Suprapubic skin (tissue), 4 donors: Measurements from ENCODE around the gene RCN2. TPM values are rescaled to one million over a fixed set of nuclear protein-coding genes. Genes with fewer than 3 reads are reported as not detected.

Experiments used
- DNase-seq, 2 donors: peaks; one replicate each; pipeline ENCODE4 v3.0.0-alpha.2; 2019; ENCODE audit warnings: low spot score in 2 of 2
- H3K27ac ChIP-seq: fragments of 200-600 bp; sonication (generic); one replicate; pipeline ENCODE4 v1.5.1; 2019
- H3K27me3 ChIP-seq: fragments of 200-600 bp; sonication (generic); one replicate; pipeline ENCODE4 v1.5.1; 2019
- H3K36me3 ChIP-seq: fragments of 200-600 bp; sonication (generic); one replicate; pipeline ENCODE4 v1.5.1; 2019
- H3K4me1 ChIP-seq: fragments of 200-600 bp; sonication (generic); one replicate; pipeline ENCODE4 v1.5.1; 2019
- H3K4me3 ChIP-seq: fragments of 200-600 bp; sonication (generic); one replicate; pipeline ENCODE4 v1.5.1; 2019; ENCODE audit warnings: mild to moderate bottlenecking
- H3K9me3 ChIP-seq: fragments of 200-600 bp; sonication (generic); one replicate; pipeline ENCODE4 v1.5.1; 2019
- CTCF ChIP-seq, 2 donors: fragments of 200-600 bp in 1 of 2; fragments of 450-650 bp in 1 of 2; sonication (generic) in 1 of 2; IDR thresholded peaks; one replicate each; pipeline ENCODE4 v1.5.1; 2016 to 2019; ENCODE audit warnings: antibody characterized with exemption in 2 of 2, mild to moderate bottlenecking in 1 of 2, moderate library complexity in 1 of 2
- EP300 ChIP-seq: sonication (generic); formaldehyde crosslinking; IDR thresholded peaks from one replicate; pipeline ENCODE4 v1.6.1; 2017; ENCODE audit warnings: antibody characterized with exemption
- POLR2A ChIP-seq, 2 donors: fragments of 450-650 bp; IDR thresholded peaks; one replicate each; pipeline ENCODE4 v1.6.1; 2017; ENCODE audit warnings: antibody characterized with exemption in 2 of 2, mild to moderate bottlenecking in 2 of 2, moderate library complexity in 2 of 2
- POLR2AphosphoS5 ChIP-seq, 3 donors: sonication (generic); formaldehyde crosslinking; IDR thresholded peaks; one replicate each; pipeline ENCODE4 v1.6.1; 2017; ENCODE audit warnings: antibody characterized with exemption in 3 of 3
- WGBS: methylation state at CpG from one replicate; pipeline ENCODE4 v1.1.5; 2018; 5-methylcytosine and 5-hydroxymethylcytosine counted together
- total RNA-seq, 4 donors: library from RNA; depleted of rRNA; stranded (reverse); fragments of >200 nt; gene quantifications; one replicate each; pipeline ENCODE4 v1.1.0, GENCODE V29; 2016

Gene RCN2
- total RNA-seq, 4 donors from 2014 or later: 18.3 to 33.1 (median 23.6) TPM

DNA sequence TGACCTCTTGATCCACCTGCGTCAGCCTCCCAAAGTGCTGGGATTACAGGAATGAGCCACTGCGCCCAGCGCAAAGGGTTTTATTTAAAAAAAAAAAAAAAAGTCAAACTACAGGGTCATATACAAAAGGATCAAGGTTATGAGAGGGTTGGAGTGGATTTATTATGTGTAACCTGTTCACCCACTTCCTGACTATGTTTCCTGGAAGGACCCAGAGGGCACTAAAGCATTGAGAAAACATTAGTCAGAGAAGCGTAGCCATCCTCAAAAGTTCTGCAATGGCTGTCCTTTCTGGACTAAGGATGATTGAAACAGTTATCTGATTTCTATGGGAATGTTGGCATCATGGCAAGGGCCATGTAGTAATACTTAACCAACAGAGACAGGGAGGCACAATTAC lies 19.1 kb upstream of the RCN2 start:
- H3K4me3 ChIP-seq: no peak overlapping the region
- no peak overlapping the region for H3K27ac ChIP-seq
- no peak for TF ChIP-seq EP300
- no peak for TF ChIP-seq CTCF (IDR thresholded peaks at IDR 0.05)
- TF ChIP-seq POLR2A (IDR thresholded peaks at IDR 0.05): no peak
- no peak for TF ChIP-seq POLR2AphosphoS5 (IDR thresholded peaks at IDR 0.05)
- H3K9me3 ChIP-seq: no peaks in the 10 kb centered on the region
- no peaks in the 10 kb centered on the region for H3K36me3 ChIP-seq
- 85% methylated on average over 4 of the region's 4 CpGs for WGBS
- H3K4me1 ChIP-seq: no peaks in the 10 kb centered on the region
- H3K27me3 ChIP-seq: peaks cover 6% of the 10 kb centered on the region
- no peak for DNase-seq

- no peaks in the 10 kb centered on the region for H3K4me1 ChIP-seq
- TF ChIP-seq EP300 (no peak), POLR2AphosphoS5 (IDR thresholded peaks at IDR 0.05) (no peak), POLR2A (IDR thresholded peaks at IDR 0.05) (no peak), CTCF (IDR thresholded peaks at IDR 0.05) (no peak)
- H3K27ac ChIP-seq: no peak overlapping the region
- peaks cover 6% of the 10 kb centered on the region for H3K27me3 ChIP-seq
- H3K4me3 ChIP-seq: no peak overlapping the region
- whole genome bisulfite sequencing: 49% methylated on average over 2 of the region's 2 CpGs
- no peak for DNase-seq
- H3K9me3 ChIP-seq: no peaks in the 10 kb centered on the region
- no peaks in the 10 kb centered on the region for H3K36me3 ChIP-seq
Observed at GRCh38 chr15:76913737-76914136, 17.8 kb upstream of the RCN2 start.

GRCh38 chr15:76916369-76916768 lies 15.2 kb upstream of the RCN2 start:
- no peak for DNase-seq
- peaks cover 6% of the 10 kb centered on the region for H3K27me3 ChIP-seq
- no peak for TF ChIP-seq EP300
- TF ChIP-seq CTCF (IDR thresholded peaks at IDR 0.05): no peak
- H3K4me1 ChIP-seq: no peaks in the 10 kb centered on the region
- H3K27ac ChIP-seq: no peak overlapping the region
- H3K9me3 ChIP-seq: no peaks in the 10 kb centered on the region
- H3K4me3 ChIP-seq: no peak overlapping the region
- H3K36me3 ChIP-seq: no peaks in the 10 kb centered on the region
- WGBS: 36% methylated on average over 8 of the region's 13 CpGs

DNA sequence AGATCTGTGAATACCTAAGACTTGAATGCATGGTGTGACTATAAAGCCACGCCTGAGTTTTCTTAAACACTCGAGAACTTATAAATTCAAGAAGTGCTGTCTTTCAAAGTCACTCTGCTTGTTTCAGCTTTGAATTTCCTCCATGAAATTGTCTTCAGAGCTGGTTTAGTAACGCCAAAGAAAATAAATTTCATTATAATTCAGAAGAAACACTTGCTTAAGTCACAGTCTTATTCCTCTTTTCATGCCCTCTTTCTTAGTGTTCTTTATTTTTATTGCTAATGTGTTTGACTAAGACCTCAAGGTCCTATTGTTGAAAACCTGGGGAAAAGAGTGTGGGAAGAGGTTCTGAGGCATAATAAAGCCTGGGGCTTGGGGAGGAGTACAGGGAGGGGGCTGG lies 3.3 kb upstream of the RCN2 start:
- 84% methylated on average over 3 of the region's 3 CpGs for WGBS
- H3K27me3 ChIP-seq: no peaks in the 10 kb centered on the region
- no peak for TF ChIP-seq POLR2A (IDR thresholded peaks at IDR 0.05)
- TF ChIP-seq CTCF (IDR thresholded peaks at IDR 0.05): no peak
- no peak for TF ChIP-seq POLR2AphosphoS5 (IDR thresholded peaks at IDR 0.05)
- TF ChIP-seq EP300: no peak
- no peak overlapping the region for H3K4me3 ChIP-seq
- no peaks in the 10 kb centered on the region for H3K36me3 ChIP-seq
- H3K9me3 ChIP-seq: no peaks in the 10 kb centered on the region
- DNase-seq: no peak
- H3K4me1 ChIP-seq: peaks cover 17% of the 10 kb centered on the region
- H3K27ac ChIP-seq: no peak overlapping the region

DNA sequence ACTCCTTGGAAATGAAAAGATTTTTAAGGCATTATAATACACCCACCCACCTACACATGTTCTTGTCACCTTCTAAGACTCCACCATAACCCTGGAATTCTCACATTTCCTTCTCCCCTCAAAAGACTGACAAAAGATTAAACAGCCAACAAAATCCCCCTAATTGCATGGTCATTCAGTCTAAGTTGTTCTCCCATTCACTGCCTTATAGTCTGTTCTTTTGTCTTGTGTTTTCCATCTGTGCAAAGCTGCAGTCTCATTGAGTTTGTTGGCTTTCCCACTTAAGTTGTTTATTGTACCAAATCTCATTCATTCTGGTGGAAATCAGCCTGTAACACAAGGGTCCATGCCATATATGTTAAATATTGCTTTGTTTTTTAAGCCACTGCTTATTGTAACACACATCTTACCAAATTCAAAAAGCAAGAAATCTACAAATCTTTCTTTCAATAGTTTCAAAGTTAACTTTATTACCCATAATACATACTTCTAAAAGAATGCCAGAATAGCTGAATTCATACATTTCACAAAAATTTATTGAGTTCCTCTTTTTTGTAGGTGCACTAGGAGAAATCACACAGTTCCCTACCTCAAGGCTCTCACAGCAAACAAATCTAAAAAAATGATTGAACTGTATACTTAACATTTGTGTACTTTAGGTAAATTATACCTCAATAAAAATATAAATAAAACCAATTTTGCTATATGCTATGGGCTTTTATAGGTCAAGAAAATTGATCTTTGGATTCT lies 2.4 kb upstream of the RCN2 start:
- no peak for DNase-seq
- no peak overlapping the region for H3K27ac ChIP-seq
- H3K4me3 ChIP-seq: no peak overlapping the region
- no peaks in the 10 kb centered on the region for H3K27me3 ChIP-seq
- H3K4me1 ChIP-seq: peaks cover 18% of the 10 kb centered on the region
- no peaks in the 10 kb centered on the region for H3K9me3 ChIP-seq
- TF ChIP-seq CTCF (IDR thresholded peaks at IDR 0.05) (no peak), EP300 (no peak), POLR2A (IDR thresholded peaks at IDR 0.05) (no peak), POLR2AphosphoS5 (IDR thresholded peaks at IDR 0.05) (no peak)
- H3K36me3 ChIP-seq: peaks cover 6% of the 10 kb centered on the region
